GF-D8 (cell line): ENCODE results near the gene DTNB.

Source experiments
- DNase-seq: peaks from one replicate; lab custom pipeline; 2025; lab: John Stamatoyannopoulos, UW

The DTNB gene

GRCh38 chr2:25497918-25498407, 175.4 kb downstream of the DTNB start:
- no peak for DNase-seq

GRCh38 chr2:25497229-25497917, 176.0 kb downstream of the DTNB start:
- no peak for DNase-seq

GRCh38 chr2:25494616-25495015, 178.8 kb downstream of the DTNB start:
- no peak for DNase-seq

- DNase-seq: no peak
These were observed 180.2 kb downstream of the DTNB start for GRCh38 chr2:25493207-25493606.

- no peak for DNase-seq
These were observed 180.7 kb downstream of the DTNB start for GRCh38 chr2:25492726-25493125.

GRCh38 chr2:25491966-25492532, 181.3 kb downstream of the DTNB start:
- DNase-seq: no peak

GRCh38 chr2:25491003-25491696, 182.2 kb downstream of the DTNB start:
- no peak for DNase-seq

- no peak for DNase-seq
These were observed 183.2 kb downstream of the DTNB start for GRCh38 chr2:25490217-25490616.

- DNase-seq: no peak
These were observed 183.7 kb downstream of the DTNB start for GRCh38 chr2:25489631-25490030.

GRCh38 chr2:25483607-25484266, 189.6 kb downstream of the DTNB start:
- DNase-seq: peak; percentile 92

GRCh38 chr2:25482341-25482740, 191.0 kb downstream of the DTNB start:
- DNase-seq: no peak

GRCh38 chr2:25481381-25482300, 191.7 kb downstream of the DTNB start:
- DNase-seq: no peak

- DNase-seq: no peak
These were observed 192.8 kb downstream of the DTNB start for GRCh38 chr2:25480561-25480960.

- DNase-seq: no peak
These were observed 193.6 kb downstream of the DTNB start for GRCh38 chr2:25479761-25480160.

- DNase-seq: no peak
These were observed 194.6 kb downstream of the DTNB start for GRCh38 chr2:25478736-25479135.

GRCh38 chr2:25473758-25474340, 199.5 kb downstream of the DTNB start:
- DNase-seq: no peak

GRCh38 chr2:25473131-25473530, 200.2 kb downstream of the DTNB start:
- no peak for DNase-seq

- DNase-seq: no peak
These were observed 202.6 kb downstream of the DTNB start for GRCh38 chr2:25470806-25471205.

- no peak for DNase-seq
These were observed 205.6 kb downstream of the DTNB start for GRCh38 chr2:25467743-25468142.

GRCh38 chr2:25462021-25462420, 211.4 kb downstream of the DTNB start:
- no peak for DNase-seq

- DNase-seq: no peak
These were observed 213.0 kb downstream of the DTNB start for GRCh38 chr2:25460261-25460905.
